H1 (cell line): ENCODE measurements around the gene CILP. TPM values are rescaled to one million over a fixed set of nuclear protein-coding genes. Genes with fewer than 3 reads are reported as not detected.

Experiments
- CTCF ChIA-PET: fragments of 300-600 bp; sonication (Branson Sonifier 250); formaldehyde crosslinking; loops from one replicate; lab custom pipeline; 2021; ENCODE audit not compliant: partially characterized antibody; lab: Charles Lee
- POLR2A ChIA-PET: fragments of 300-600 bp; sonication (Branson Sonifier 250); formaldehyde crosslinking; loops from one replicate; lab custom pipeline; 2021; ENCODE audit warnings: inconsistent platforms; ENCODE audit not compliant: partially characterized antibody; lab: Charles Lee
- DNase-seq, 2 experiments: peaks; one replicate each; pipeline versions ENCODE4 v3.0.0 to v3.0.0-alpha.2; 2010 to 2022; ENCODE audit warnings: low spot score in 2 of 2, low read depth in 1 of 2, mixed read lengths in 1 of 2
- FAIRE-seq: peaks from 2 replicates; lab custom pipeline; 2011; peaks lifted over from hg19 to GRCh38; lab: Jason Lieb, UNC
- H2AFZ ChIP-seq: 2 replicates; pipeline ENCODE4 v1.8.1; 2012; ENCODE audit warnings: low read length, inconsistent platforms
- H2AK5ac ChIP-seq: 2 replicates; pipeline ENCODE4 v1.6.1; 2013; ENCODE audit warnings: low read depth, low read length
- H2BK120ac ChIP-seq: replicated peaks from 2 replicates; pipeline ENCODE3; 2013; ENCODE audit warnings: low read depth, low read length, inconsistent platforms
- H2BK12ac ChIP-seq: 2 replicates; pipeline ENCODE4 v1.6.1; 2013; ENCODE audit warnings: low read depth, low read length
- H2BK15ac ChIP-seq: 2 replicates; pipeline ENCODE4 v1.6.1; 2013; ENCODE audit warnings: low read length
- H2BK20ac ChIP-seq: 2 replicates; pipeline ENCODE4 v1.6.1; 2013; ENCODE audit warnings: low read length
- H2BK5ac ChIP-seq: 2 replicates; pipeline ENCODE4 v1.6.1; 2013; ENCODE audit warnings: low read depth, low read length
- H3K14ac ChIP-seq: 2 replicates; pipeline ENCODE4 v1.6.1; 2013; ENCODE audit warnings: inconsistent platforms; ENCODE audit not compliant: insufficient read length
- H3K18ac ChIP-seq: 2 replicates; pipeline ENCODE4 v1.6.1; 2013; ENCODE audit warnings: low read length; ENCODE audit errors: extremely low read depth
- H3K23ac ChIP-seq: 2 replicates; pipeline ENCODE4 v1.6.1; 2013; ENCODE audit warnings: inconsistent platforms; ENCODE audit not compliant: insufficient read length
- H3K23me2 ChIP-seq: 2 replicates; pipeline ENCODE4 v1.6.1; 2013; ENCODE audit warnings: low read depth, low read length
- H3K27ac ChIP-seq: 2 replicates; pipeline ENCODE4 v1.6.1; 2011; ENCODE audit warnings: low read depth, low read length, inconsistent platforms
- H3K27me3 ChIP-seq, 4 experiments: replicated peaks in 1 of 4; 1 replicate in 1 of 4; 2 replicates in 3 of 4; pipeline versions ENCODE4 v1.6.1 to v1.8.1; 2011 to 2013; ENCODE audit warnings: low read length in 3 of 4, mild to moderate bottlenecking in 3 of 4, inconsistent platforms in 2 of 4, mixed read lengths in 2 of 4, moderate library complexity in 1 of 4; ENCODE audit not compliant: control insufficient read depth in 3 of 4, insufficient read depth in 3 of 4; ENCODE audit errors: extremely low read depth in 1 of 4
- H3K36me3 ChIP-seq, 4 experiments: 2 replicates each; pipeline versions ENCODE4 v1.6.1 to v1.8.1; 2011 to 2013; ENCODE audit warnings: mild to moderate bottlenecking in 4 of 4, low read length in 3 of 4, moderate library complexity in 2 of 4, control low read depth in 1 of 4, inconsistent platforms in 1 of 4; ENCODE audit not compliant: insufficient read depth in 4 of 4, control insufficient read depth in 2 of 4
- H3K4ac ChIP-seq: replicated peaks from 2 replicates; pipeline ENCODE3; 2013; ENCODE audit warnings: low read length, low read depth, mixed read lengths, inconsistent platforms; ENCODE audit not compliant: insufficient read length
- H3K4me1 ChIP-seq, 4 experiments: replicated peaks in 1 of 4; 1 replicate in 1 of 4; 2 replicates in 3 of 4; pipeline versions ENCODE4 v1.6.1 to v1.8.1; 2011 to 2013; ENCODE audit warnings: low read length in 3 of 4, inconsistent platforms in 2 of 4, mixed read lengths in 1 of 4; ENCODE audit not compliant: insufficient read depth in 4 of 4, control insufficient read depth in 3 of 4
- H3K4me2 ChIP-seq, 2 experiments: 2 replicates each; pipeline versions ENCODE4 v1.6.1 to v1.8.1; 2011 to 2013; ENCODE audit warnings: low read depth in 2 of 2, low read length in 2 of 2, control low read depth in 1 of 2, inconsistent platforms in 1 of 2, mild to moderate bottlenecking in 1 of 2; ENCODE audit not compliant: insufficient read depth in 1 of 2
- H3K4me3 ChIP-seq, 4 experiments: fragments of 200-600, 300-600 bp in 1 of 4; sonication (generic), shearing (Covaris generic), sonication (Bioruptor Twin) in 1 of 4; 2 replicates each; pipeline versions ENCODE4 v1.5.1 to v1.8.1; 2011 to 2016; ENCODE audit warnings: low read length in 4 of 4, low read depth in 3 of 4, control low read depth in 2 of 4, inconsistent platforms in 2 of 4, mild to moderate bottlenecking in 2 of 4, mixed read lengths in 1 of 4, moderate library complexity in 1 of 4; ENCODE audit not compliant: insufficient read depth in 2 of 4; ENCODE audit errors: extremely low read depth in 1 of 4
- H3K56ac ChIP-seq: replicated peaks from 2 replicates; pipeline ENCODE3; 2013; ENCODE audit warnings: low read depth, mild to moderate bottlenecking, mixed read lengths, low read length, inconsistent platforms; ENCODE audit not compliant: insufficient read length
- H3K79me1 ChIP-seq: 2 replicates; pipeline ENCODE4 v1.6.1; 2013; ENCODE audit warnings: low read depth, low read length, control low read depth
- H3K79me2 ChIP-seq, 2 experiments: 2 replicates each; pipeline versions ENCODE4 v1.6.1 to v1.8.1; 2012 to 2013; ENCODE audit warnings: low read length in 2 of 2, mild to moderate bottlenecking in 2 of 2, inconsistent platforms in 1 of 2; ENCODE audit not compliant: insufficient read depth in 2 of 2, control insufficient read depth in 1 of 2
- H3K9ac ChIP-seq, 4 experiments: replicated peaks in 1 of 4; 1 replicate in 1 of 4; 2 replicates in 3 of 4; pipeline versions ENCODE4 v1.6.1 to v1.8.1; 2011 to 2013; ENCODE audit warnings: low read depth in 3 of 4, low read length in 3 of 4, control low read depth in 2 of 4, mild to moderate bottlenecking in 2 of 4, moderate library complexity in 2 of 4, inconsistent platforms in 1 of 4; ENCODE audit errors: extremely low read depth in 1 of 4
- H3K9me3 ChIP-seq, 2 experiments: 2 replicates each; pipeline versions ENCODE4 v1.6.1 to v1.8.1; 2012 to 2013; ENCODE audit warnings: mild to moderate bottlenecking in 2 of 2, moderate library complexity in 2 of 2, control low read depth in 1 of 2, inconsistent platforms in 1 of 2, low read depth in 1 of 2, low read length in 1 of 2, mixed read lengths in 1 of 2; ENCODE audit not compliant: insufficient read depth in 2 of 2
- H4K20me1 ChIP-seq, 2 experiments: replicated peaks in 1 of 2; 2 replicates each; pipeline versions ENCODE3 to v1.8.1; 2011 to 2013; ENCODE audit warnings: inconsistent platforms in 2 of 2, low read length in 2 of 2, mild to moderate bottlenecking in 1 of 2; ENCODE audit not compliant: insufficient read depth in 2 of 2, control insufficient read depth in 1 of 2
- H4K5ac ChIP-seq: 2 replicates; pipeline ENCODE4 v1.6.1; 2013; ENCODE audit warnings: low read length, low read depth, mixed read lengths, inconsistent platforms; ENCODE audit not compliant: insufficient read length
- H4K8ac ChIP-seq: 2 replicates; pipeline ENCODE4 v1.8.0; 2013; ENCODE audit warnings: mild to moderate bottlenecking, moderate library complexity, low read length, inconsistent platforms; ENCODE audit not compliant: insufficient read depth; ENCODE audit errors: extremely low read depth
- H4K91ac ChIP-seq: replicated peaks from 2 replicates; pipeline ENCODE3; 2013; ENCODE audit warnings: low read length, mixed read lengths, inconsistent platforms; ENCODE audit not compliant: insufficient read length
- CEBPB ChIP-seq: IDR thresholded peaks from 2 replicates; pipeline ENCODE4 v1.6.1; 2012; ENCODE audit warnings: low read depth, low read length
- EZH2 ChIP-seq: fragments of 200-600 bp; sonication (generic); IDR thresholded peaks from 2 replicates; pipeline ENCODE4 v1.7.1; 2012; ENCODE audit warnings: low read depth, mild to moderate bottlenecking, moderate library complexity, low read length, inconsistent platforms; ENCODE audit not compliant: severe bottlenecking
- WGBS, 2 experiments: shearing (Covaris generic) in 1 of 2; methylation state at CpG; one replicate each; pipeline versions ENCODE4 v1.1.6 to v1.1.7; 2013 to 2015; ENCODE audit warnings: low lambda C conversion rate in 2 of 2, mixed read lengths in 2 of 2, inconsistent platforms in 1 of 2, low coverage in 1 of 2, missing lambda C conversion rate in 1 of 2; ENCODE audit not compliant: insufficient replicate concordance in 2 of 2, insufficient coverage in 1 of 2, insufficient read length in 1 of 2; ENCODE audit errors: extremely low coverage in 1 of 2, missing lambda C conversion rate in 1 of 2; 5-methylcytosine and 5-hydroxymethylcytosine counted together
- polyA plus RNA-seq, 7 experiments: library from polyadenylated mRNA; depleted of rRNA in 3 of 7; stranded (reverse) in 5 of 7; unstranded in 2 of 7; fragments of >200 nt in 5 of 7; fragments of 200-250 nt in 2 of 7; gene quantifications; 1 replicate in 5 of 7; 2 replicates in 1 of 7; 4 replicates in 1 of 7; pipeline versions ENCODE4 v1.2.1 to v1.2.3, GENCODE V29; 2011 to 2013; ENCODE audit warnings: missing spikeins in 2 of 7, mixed read lengths in 2 of 7
- total RNA-seq: library from RNA; stranded (reverse); fragmentation: NEBNext Ultra II Directional; extraction: Animal tissue kit (Norgen Biotek cat#: 25700); gene quantifications from 2 replicates; pipeline ENCODE4 v1.2.1, GENCODE V29; 2021

Gene CILP
- total and polyA plus RNA-seq, 2 of the 8 experiments (the other 6 are each of a cell fraction or from before 2014, with no cell fraction given): 0.02 TPM; not detected in 1

GRCh38 chr15:65154720-65155119, 56.6 kb downstream of the CILP start:
- FAIRE-seq (no peak), DNase-seq (no peak)
- Histone ChIP-seq H3K18ac (no peak overlapping the region), H2AFZ (no peak overlapping the region), H3K36me3 (peaks cover 3 to 72% (median 52%) of the 10 kb centered on the region in 4 experiments; a peak in 7 of 8 replicates), H3K79me2 (no peaks in the 10 kb centered on the region), H3K9me3 (no peaks in the 10 kb centered on the region), H4K5ac (no peak overlapping the region), H3K56ac (no peak overlapping the region), H2BK120ac (no peak overlapping the region), H2AK5ac (no peak overlapping the region), H3K4me3 (no peak overlapping the region), H3K4ac (no peak overlapping the region), H3K79me1 (no peaks in the 10 kb centered on the region), H2BK15ac (no peak overlapping the region), H2BK5ac (no peak overlapping the region), H2BK12ac (no peak overlapping the region), H2BK20ac (no peak overlapping the region), H4K20me1 (no peaks in the 10 kb centered on the region), H4K91ac (no peak overlapping the region), H3K27ac (no peak overlapping the region), H3K27me3 (no peaks in the 10 kb centered on the region), H3K9ac (no peak overlapping the region), H3K4me1 (no peaks in the 10 kb centered on the region), H3K14ac (no peak overlapping the region), H4K8ac (no peak overlapping the region), H3K23ac (no peak overlapping the region), H3K4me2 (no peak overlapping the region), H3K23me2 (no peaks in the 10 kb centered on the region)
- ChIA-PET CTCF (no interaction called here), POLR2A (no interaction called here)
- 81% methylated on average over 6 of the region's 6 CpGs; no CpG with 5 or more reads in 1 of the 2 experiments for WGBS, 2 experiments
- TF ChIP-seq CEBPB (peak; percentile 11; the same call in 1 of the 2 replicates), EZH2 (no peak)
